DOHH2 (cell line): ENCODE data around the gene RBM12.
A peak's percentile ranks its signal among the peaks of the same experiment; 100 is the strongest.

Source experiments
- H3F3A ChIP-seq: fragments of 200-600 bp; sonication (generic), shearing (Covaris generic); 2 replicates; pipeline ENCODE4 v1.6.0; 2016; ENCODE audit warnings: antibody characterized with exemption, mild to moderate bottlenecking; ENCODE audit not compliant: control insufficient read depth, insufficient read depth
- H3K27ac ChIP-seq: fragments of 200-600 bp; sonication (generic); 2 replicates; pipeline ENCODE4 v1.5.1; 2014; ENCODE audit warnings: low read depth, mild to moderate bottlenecking, low read length, moderate library complexity
- H3K27me3 ChIP-seq: fragments of 200-600 bp; sonication (generic); 2 replicates; pipeline ENCODE4 v1.6.1; 2014; ENCODE audit warnings: mild to moderate bottlenecking, low read length, mixed read lengths; ENCODE audit not compliant: control insufficient read depth
- H3K36me3 ChIP-seq: fragments of 200-600 bp; sonication (generic); 2 replicates; pipeline ENCODE4 v1.6.1; 2014; ENCODE audit warnings: mild to moderate bottlenecking, low read length, moderate library complexity, mixed read lengths; ENCODE audit not compliant: control insufficient read depth
- H3K4me1 ChIP-seq: fragments of 200-600 bp; sonication (generic); 2 replicates; pipeline ENCODE4 v1.6.1; 2014; ENCODE audit warnings: mild to moderate bottlenecking, low read length, mixed read lengths; ENCODE audit not compliant: control insufficient read depth
- H3K4me2 ChIP-seq: fragments of 200-600 bp; sonication (generic); 2 replicates; pipeline ENCODE4 v1.6.0; 2014; ENCODE audit warnings: mild to moderate bottlenecking, low read length, moderate library complexity
- H3K4me3 ChIP-seq: fragments of 200-600 bp; sonication (generic); 2 replicates; pipeline ENCODE4 v1.5.1; 2014; ENCODE audit warnings: mild to moderate bottlenecking, low read length, mixed read lengths
- H3K79me2 ChIP-seq: fragments of 200-600 bp; sonication (generic); 2 replicates; pipeline ENCODE4 v1.6.1; 2014; ENCODE audit warnings: mild to moderate bottlenecking, low read length, mixed read lengths; ENCODE audit not compliant: control insufficient read depth
- H3K9me2 ChIP-seq: fragments of 200-600 bp; sonication (generic); replicated peaks from 2 replicates; pipeline ENCODE4 v1.6.1; 2014; ENCODE audit warnings: mild to moderate bottlenecking, low read length, mixed read lengths; ENCODE audit not compliant: control insufficient read depth
- H3K9me3 ChIP-seq: fragments of 200-600 bp; sonication (generic); 2 replicates; pipeline ENCODE4 v1.6.1; 2014; ENCODE audit warnings: antibody characterized with exemption, low read length, mixed read lengths; ENCODE audit not compliant: control insufficient read depth, insufficient read depth
- H4K20me1 ChIP-seq: fragments of 200-600 bp; sonication (generic); 2 replicates; pipeline ENCODE4 v1.6.0; 2014; ENCODE audit warnings: low read depth, mild to moderate bottlenecking, antibody characterized with exemption, low read length, moderate library complexity; ENCODE audit not compliant: control insufficient read depth, insufficient read depth
- CTCF ChIP-seq: fragments of 200-600 bp; sonication (generic); IDR thresholded peaks from one replicate; pipeline ENCODE4 v1.5.1; 2014; ENCODE audit warnings: antibody characterized with exemption, mild to moderate bottlenecking, low read depth, low read length; ENCODE audit not compliant: poor library complexity, severe bottlenecking
- EZH2phosphoT487 ChIP-seq: fragments of 200-600 bp; sonication (generic); IDR thresholded peaks from 2 replicates; pipeline ENCODE4 v1.6.1; 2017; ENCODE audit warnings: borderline replicate concordance, mild to moderate bottlenecking, antibody characterized with exemption, low read length, moderate library complexity, mixed read lengths

RBM12 gene

GRCh38 chr20:35620818-35621559 is 43.7 kb downstream of the RBM12 start:
- peaks cover 9% of the 10 kb centered on the region; the same call in 1 of the 2 replicates for H3K27me3 ChIP-seq
- H3K4me1 ChIP-seq: peaks cover 39% of the 10 kb centered on the region
- H3K27ac ChIP-seq: no peak overlapping the region
- H3K9me2 ChIP-seq: no peaks in the 10 kb centered on the region
- H3K4me2 ChIP-seq: no peak overlapping the region
- no peaks in the 10 kb centered on the region for H3K79me2 ChIP-seq
- no peak for TF ChIP-seq CTCF
- TF ChIP-seq EZH2phosphoT487: no peak
- H3K4me3 ChIP-seq: no peak overlapping the region
- no peaks in the 10 kb centered on the region for H3K9me3 ChIP-seq
- H3K36me3 ChIP-seq: peaks cover 14% of the 10 kb centered on the region
- no peaks in the 10 kb centered on the region for H4K20me1 ChIP-seq
- H3F3A ChIP-seq: peaks cover 10% of the 10 kb centered on the region

- H4K20me1 ChIP-seq: no peaks in the 10 kb centered on the region
- peaks cover 9% of the 10 kb centered on the region; the same call in 1 of the 2 replicates for H3K27me3 ChIP-seq
- H3K27ac ChIP-seq: no peak overlapping the region
- H3K9me2 ChIP-seq: no peaks in the 10 kb centered on the region
- peaks cover 8% of the 10 kb centered on the region; the same call in 1 of the 2 replicates for H3K36me3 ChIP-seq
- TF ChIP-seq CTCF (peak; percentile 89), EZH2phosphoT487 (no peak)
- no peaks in the 10 kb centered on the region for H3K9me3 ChIP-seq
- no peaks in the 10 kb centered on the region for H3K79me2 ChIP-seq
- peaks cover 47% of the 10 kb centered on the region for H3K4me1 ChIP-seq
- peaks cover 10% of the 10 kb centered on the region for H3F3A ChIP-seq
- peak overlapping the region; percentile 77 for H3K4me2 ChIP-seq
- peak overlapping the region; percentile 83 for H3K4me3 ChIP-seq
Measured at GRCh38 chr20:35619196-35620095, 45.3 kb downstream of the RBM12 start.

GRCh38 chr20:35618263-35619131 is 46.2 kb downstream of the RBM12 start:
- Histone ChIP-seq H3K9me2 (no peaks in the 10 kb centered on the region), H3K27me3 (peaks cover 9% of the 10 kb centered on the region; the same call in 1 of the 2 replicates), H3K79me2 (no peaks in the 10 kb centered on the region), H3K27ac (no peak overlapping the region), H3K4me3 (peak overlapping the region; percentile 70), H3K4me2 (peak overlapping the region; percentile 77), H3F3A (peaks cover 10% of the 10 kb centered on the region), H3K36me3 (peaks cover 8% of the 10 kb centered on the region; the same call in 1 of the 2 replicates), H4K20me1 (no peaks in the 10 kb centered on the region), H3K9me3 (no peaks in the 10 kb centered on the region), H3K4me1 (peaks cover 50% of the 10 kb centered on the region)
- TF ChIP-seq EZH2phosphoT487: no peak
- no peak for TF ChIP-seq CTCF
